CD4-positive, alpha-beta T cell treated with Interleukin-6 for 4 hours (primary cell): ENCODE measurements around the gene SLC22A13.
"Not testable (repeated sequence)": the region's sequence is repeated elsewhere in the genome, so short reads cannot be mapped to it uniquely, and the experiment has no call there.

Experiments used
- DNase-seq: peaks from one replicate; pipeline ENCODE4 v3.0.0-alpha.2; 2020; ENCODE audit warnings: mixed read lengths

SLC22A13 gene

GRCh38 chr3:38265604-38266307 lies at the start of gene SLC22A13:
Gene SLC22A13 (plus strand): TSS chr3:38265812. CDS start chr3:38265861, 49 bp downstream.
- no peak for DNase-seq

GRCh38 chr3:38219609-38220197 lies 45.9 kb upstream of the SLC22A13 start:
- DNase-seq = no peak

GRCh38 chr3:38221005-38221404 lies 44.6 kb upstream of the SLC22A13 start:
- DNase-seq = no peak

GRCh38 chr3:38222032-38222634 lies 43.5 kb upstream of the SLC22A13 start:
- no peak for DNase-seq

GRCh38 chr3:38224357-38224756 lies 41.3 kb upstream of the SLC22A13 start:
- DNase-seq = no peak

- no peak for DNase-seq
Observed at GRCh38 chr3:38226273-38226672, 39.3 kb upstream of the SLC22A13 start.

GRCh38 chr3:38227989-38228388 lies 37.6 kb upstream of the SLC22A13 start:
- DNase-seq = no peak

GRCh38 chr3:38229036-38229435 lies 36.6 kb upstream of the SLC22A13 start:
- DNase-seq = no peak

GRCh38 chr3:38232701-38233100 lies 32.9 kb upstream of the SLC22A13 start:
- no peak for DNase-seq

- DNase-seq = no peak
Observed at GRCh38 chr3:38235466-38235865, 30.1 kb upstream of the SLC22A13 start.

GRCh38 chr3:38238416-38239008 lies 27.1 kb upstream of the SLC22A13 start:
- DNase-seq = no peak

GRCh38 chr3:38242812-38243211 lies 22.8 kb upstream of the SLC22A13 start:
- DNase-seq = not testable (repeated sequence)

- DNase-seq = no peak
Observed at GRCh38 chr3:38245930-38246329, 19.7 kb upstream of the SLC22A13 start.

- no peak for DNase-seq
Observed at GRCh38 chr3:38247366-38248035, 18.1 kb upstream of the SLC22A13 start.

- no peak for DNase-seq
Observed at GRCh38 chr3:38250198-38250597, 15.4 kb upstream of the SLC22A13 start.

- no peak for DNase-seq
Observed at GRCh38 chr3:38251197-38251596, 14.4 kb upstream of the SLC22A13 start.

- no peak for DNase-seq
Observed at GRCh38 chr3:38253704-38254103, 11.9 kb upstream of the SLC22A13 start.

- no peak for DNase-seq
Observed at GRCh38 chr3:38254872-38255271, 10.7 kb upstream of the SLC22A13 start.

GRCh38 chr3:38255627-38256026 lies 10.0 kb upstream of the SLC22A13 start:
- no peak for DNase-seq

- DNase-seq = no peak
Observed at GRCh38 chr3:38257583-38257982, 8.0 kb upstream of the SLC22A13 start.

GRCh38 chr3:38260474-38260873 lies 5.1 kb upstream of the SLC22A13 start:
- DNase-seq = no peak

- DNase-seq = no peak
Observed at GRCh38 chr3:38264353-38264771, 1.2 kb upstream of the SLC22A13 start.

- no peak for DNase-seq
Observed at GRCh38 chr3:38264779-38265178, 833 bp upstream of the SLC22A13 start.
